ENCODE data around the gene RINT1.

GRCh38 chr7:105496521-105496920, 35.5 kb upstream of the RINT1 start:
- TF ChIP-seq OSR1 (CRISPR knock-in tag; IDR thresholded peaks at IDR 0.05) (no peak), ARNTL (CRISPR knock-in tag; IDR thresholded peaks at IDR 0.05; ENCODE audit: borderline replicate concordance, low read depth) (no peak)

All from SK-N-SH treated with all-trans-retinoic acid at 6 μM for 48 hours (cell line).